A549 treated with AZD2906 at 1 μM for 4 hours (cell line): ENCODE measurements around the gene ARRB1. TPM values are rescaled to one million over a fixed set of nuclear protein-coding genes. Genes with fewer than 3 reads are reported as not detected.

Experiments used
- total RNA-seq: library from RNA; stranded (reverse); fragments of 200-300 nt; extraction: Qiagen RNA extraction; gene quantifications from 5 replicates; pipeline ENCODE4 v1.2.3, GENCODE V29; 2022

The ARRB1 gene
- 14.2 to 23.7 TPM (median 19.2 TPM) in 5 replicates for total RNA-seq

DNA sequence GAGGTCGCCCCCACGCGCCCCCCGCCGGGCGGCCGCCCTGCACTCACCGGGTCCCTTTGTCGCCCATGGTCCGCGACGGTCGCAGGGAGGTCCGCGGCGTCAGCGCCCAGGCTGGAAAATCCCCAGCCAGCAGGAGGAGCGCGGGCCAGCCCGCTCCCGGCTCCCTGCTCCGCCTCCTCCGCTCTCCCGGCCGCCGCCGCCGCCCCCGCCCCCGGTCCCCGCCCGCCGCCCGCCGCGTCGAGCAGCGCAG is at the start of gene ARRB1:
Gene ARRB1 (minus strand): TSS at position 121 of the 250 bp plus-strand sequence. CDS start 54 bp downstream, at position 67.

DNA sequence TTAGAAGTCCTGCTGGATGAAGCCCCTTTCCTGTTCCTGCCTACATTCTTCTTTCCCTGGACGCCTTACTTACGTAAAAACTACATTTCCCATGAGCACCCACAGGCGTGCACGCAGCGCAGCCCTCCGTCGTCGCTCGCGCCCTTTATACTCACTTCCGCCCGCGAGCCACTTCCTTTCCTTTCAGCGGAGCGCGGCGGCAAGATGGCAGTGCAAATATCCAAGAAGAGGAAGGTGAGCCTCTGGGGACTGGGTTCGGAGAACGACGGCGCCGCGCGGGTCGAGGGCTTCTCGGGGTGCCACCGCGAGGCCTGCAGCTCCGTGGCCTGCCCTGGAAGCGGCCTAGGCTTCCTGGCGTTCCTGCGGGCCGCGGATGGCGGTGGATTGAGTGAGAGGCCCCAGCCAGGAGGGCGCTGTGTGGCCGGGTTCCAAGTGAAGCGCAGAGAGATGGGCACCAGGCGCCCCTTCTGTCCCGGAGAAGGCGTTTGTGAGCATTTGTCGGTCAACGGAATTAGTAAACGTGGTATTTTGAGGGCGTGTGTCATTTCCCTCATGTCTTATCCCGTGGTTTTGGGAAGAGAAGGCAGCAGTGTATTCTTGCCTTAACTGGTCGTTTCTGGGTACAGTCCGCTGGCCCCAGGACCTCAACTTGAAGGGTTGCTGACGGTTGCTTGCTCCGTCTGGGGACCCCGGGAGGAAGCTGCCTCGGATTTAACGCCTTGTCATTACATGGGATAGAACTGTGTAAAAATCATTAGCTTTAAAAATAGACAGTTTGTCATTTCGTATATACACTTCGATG is 48.1 kb upstream of the ARRB1 start, which contains the start of gene RPS3:
Gene RPS3 (plus strand): TSS at position 175 of the 802 bp plus-strand sequence. CDS start 30 bp downstream, at position 205.

DNA sequence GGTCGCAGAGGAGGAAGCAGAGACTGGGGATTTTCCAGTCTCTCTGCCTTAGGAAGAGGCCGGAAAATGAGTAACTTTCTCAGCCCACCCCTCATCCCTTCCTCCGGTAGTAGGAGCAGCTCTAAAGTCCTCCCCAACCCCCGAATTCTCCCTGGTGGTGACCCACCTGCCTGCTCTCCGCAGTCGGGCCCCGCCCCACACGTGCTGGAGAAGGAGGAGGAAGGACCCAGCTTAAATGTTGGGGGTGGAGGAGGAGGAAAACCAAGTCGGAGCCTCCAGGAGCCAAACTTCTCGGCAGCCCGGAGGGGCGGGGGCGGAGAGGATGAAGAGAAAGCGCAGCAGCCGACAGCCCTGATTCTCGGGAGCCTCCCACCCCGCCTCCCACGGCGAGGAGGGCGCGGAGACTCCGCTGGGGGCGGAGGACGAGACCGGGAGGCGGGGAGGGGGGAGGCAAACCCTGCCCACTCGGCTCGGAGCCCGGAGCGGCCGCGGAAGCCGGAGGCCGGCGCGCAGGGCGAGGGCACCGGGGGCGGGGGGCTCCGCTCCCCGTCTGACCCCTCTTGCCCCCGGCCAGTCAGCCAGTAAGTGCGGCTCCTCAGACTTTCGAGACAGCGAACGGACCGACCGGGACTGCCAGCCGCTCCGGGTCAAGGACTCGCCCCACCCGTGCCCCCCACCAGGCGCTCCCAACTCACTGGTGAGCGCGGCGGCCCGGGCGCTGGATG is 111.0 kb downstream of the ARRB1 start, which contains the start of gene TPBGL:
Gene TPBGL (plus strand): TSS at position 464 of the 725 bp plus-strand sequence. CDS start 276 bp downstream, outside the sequence.

Other genes with a start within 250 kb of the ARRB1 start
- 2.9 to 4.4 TPM (median 3.3 TPM) in 5 replicates for gene SLCO2B1, start 200.6 kb downstream of the ARRB1 start, total RNA-seq
- gene TPBGL, start 110.9 kb downstream of the ARRB1 start, total RNA-seq: 0.11 to 0.24 TPM (median 0.17 TPM) in 5 replicates
- gene RPS3, start 47.9 kb upstream of the ARRB1 start, total RNA-seq: 3,322 to 4,554 TPM (median 3,419 TPM) in 5 replicates
- gene KLHL35, start 81.5 kb upstream of the ARRB1 start, total RNA-seq: 0.75 to 1.4 TPM (median 1.3 TPM) in 5 replicates
- gene GDPD5, start 174.3 kb upstream of the ARRB1 start, total RNA-seq: 9.0 to 14.9 TPM (median 12.5 TPM) in 5 replicates
- gene SERPINH1, start 210.6 kb upstream of the ARRB1 start, total RNA-seq: 64.4 to 92.0 TPM (median 89.2 TPM) in 5 replicates